Prostate gland (tissue), 2 donors: ENCODE measurements around the gene KLF1. TPM values are rescaled to one million over a fixed set of nuclear protein-coding genes. Genes with fewer than 3 reads are reported as not detected.
"Not testable (repeated sequence)": the region's sequence is repeated elsewhere in the genome, so short reads cannot be mapped to it uniquely, and the experiment has no call there.

ENCODE experiments used
- DNase-seq: peaks from one replicate; pipeline ENCODE4 v3.0.0-alpha.2; 2019; ENCODE audit warnings: low spot score
- H3K27ac ChIP-seq, 2 donors: fragments of 200-600 bp; sonication (generic); 2 replicates each; pipeline ENCODE4 v1.5.1; 2017 to 2019
- H3K27me3 ChIP-seq: fragments of 200-600 bp; sonication (generic); replicated peaks from 2 replicates; pipeline ENCODE4 v1.5.1; 2019; ENCODE audit not compliant: insufficient read depth
- H3K36me3 ChIP-seq, 2 donors: fragments of 200-600 bp; sonication (generic); 1 replicate in 1 of 2; 2 replicates in 1 of 2; pipeline versions ENCODE4 v1.5.1 to v1.8.1; 2017 to 2019
- H3K4me1 ChIP-seq: fragments of 200-600 bp; sonication (generic); replicated peaks from 2 replicates; pipeline ENCODE4 v1.5.1; 2019
- H3K4me3 ChIP-seq, 2 donors: fragments of 200-600 bp; sonication (generic); 2 replicates each; pipeline ENCODE4 v1.5.1; 2017 to 2019
- H3K9me3 ChIP-seq: fragments of 200-600 bp; sonication (generic); 2 replicates; pipeline ENCODE4 v1.5.1; 2017
- CTCF ChIP-seq, 4 experiments: fragments of 200-600 bp in 2 of 4; fragments of 450-650 bp in 2 of 4; sonication (generic) in 2 of 4; IDR thresholded peaks; 1 replicate in 3 of 4; 2 replicates in 1 of 4; pipeline ENCODE4 v1.5.1; 2016 to 2019; ENCODE audit warnings: antibody characterized with exemption in 4 of 4, mild to moderate bottlenecking in 2 of 4, moderate library complexity in 2 of 4
- POLR2A ChIP-seq: fragments of 450-650 bp; IDR thresholded peaks from one replicate; pipeline ENCODE4 v1.6.1; 2016; ENCODE audit warnings: antibody characterized with exemption, mild to moderate bottlenecking
- POLR2AphosphoS5 ChIP-seq: sonication (generic); formaldehyde crosslinking; IDR thresholded peaks from one replicate; pipeline ENCODE4 v1.6.1; 2017; ENCODE audit warnings: antibody characterized with exemption
- WGBS: methylation state at CpG from one replicate; pipeline ENCODE4 v1.1.5; 2018; 5-methylcytosine and 5-hydroxymethylcytosine counted together
- intact Hi-C: fragments of 100-400 bp; cut with DNase I; formaldehyde crosslinking; loops from one replicate; pipeline ENCODE4 v1.14.2; 2022
- total RNA-seq, 2 donors: library from RNA; depleted of rRNA; stranded (reverse); fragments of >200 nt; gene quantifications; one replicate each; pipeline ENCODE4 v1.1.0, GENCODE V29; 2016

Gene KLF1
- total RNA-seq, 2 donors from 2014 or later, result not detected

DNA sequence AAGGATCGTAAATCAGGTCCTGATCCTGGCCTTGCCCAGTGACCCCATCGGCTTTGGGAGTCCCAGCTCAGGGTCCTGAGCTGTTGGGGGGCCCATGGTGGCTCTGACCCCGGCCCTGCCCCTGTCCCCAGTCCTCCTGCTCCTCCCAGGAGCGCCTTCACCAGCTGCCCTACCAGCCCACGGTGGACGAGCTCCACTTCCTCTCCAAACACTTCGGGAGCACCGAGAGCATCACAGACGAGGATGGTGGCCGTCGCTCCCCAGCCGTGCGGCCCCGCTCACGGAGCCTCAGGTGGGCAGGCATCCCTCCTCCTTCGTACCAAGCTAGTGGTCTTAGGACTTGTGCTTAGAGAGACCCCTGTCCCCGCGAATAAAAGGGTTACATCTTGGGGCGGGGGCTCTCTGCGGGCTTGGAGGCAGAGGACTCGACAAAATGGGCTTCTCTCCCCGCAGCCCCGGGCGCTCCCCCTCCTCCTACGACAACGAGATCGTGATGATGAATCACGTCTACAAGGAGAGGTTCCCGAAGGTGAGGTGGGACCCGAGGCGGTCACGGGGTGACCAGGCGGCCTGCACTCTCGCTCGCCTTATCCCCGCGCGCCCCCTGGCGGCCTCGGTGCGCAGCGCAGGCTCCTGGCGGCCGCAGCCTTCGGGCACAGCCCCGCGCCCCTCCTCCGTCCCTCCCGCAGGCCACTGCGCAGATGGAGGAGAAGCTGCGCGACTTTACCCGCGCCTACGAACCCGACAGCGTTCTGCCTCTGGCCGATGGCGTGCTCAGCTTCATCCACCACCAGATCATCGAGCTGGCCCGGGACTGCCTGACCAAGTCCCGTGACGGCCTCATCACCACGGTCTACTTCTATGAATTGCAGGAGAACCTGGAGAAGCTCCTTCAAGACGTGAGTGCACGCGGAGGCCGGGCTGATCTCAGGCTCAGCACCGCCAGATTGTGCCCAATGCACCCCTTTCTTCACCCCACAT, 39.6 kb downstream of the KLF1 start:
- H3K4me3 ChIP-seq, result no peak overlapping the region
- H3K27me3 ChIP-seq, result peaks cover 3% of the 10 kb centered on the region
- DNase-seq, result peak; percentile 75
- H3K9me3 ChIP-seq, result no peaks in the 10 kb centered on the region
- no peaks in the 10 kb centered on the region for H3K36me3 ChIP-seq
- no peaks in the 10 kb centered on the region for H3K4me1 ChIP-seq
- WGBS, result 11% methylated on average over 68 of the region's 69 CpGs
- no peak overlapping the region for H3K27ac ChIP-seq
- peak; percentile 95 to 99 (median 97) for TF ChIP-seq CTCF (IDR thresholded peaks at IDR 0.05)
- TF ChIP-seq POLR2A, result no peak
- no peak for TF ChIP-seq POLR2AphosphoS5
- intact Hi-C loops, result loop anchor here (5.0 kb wide), 1 partner anchor 85 kb away; no protein-coding TSS in a partner anchor

DNA sequence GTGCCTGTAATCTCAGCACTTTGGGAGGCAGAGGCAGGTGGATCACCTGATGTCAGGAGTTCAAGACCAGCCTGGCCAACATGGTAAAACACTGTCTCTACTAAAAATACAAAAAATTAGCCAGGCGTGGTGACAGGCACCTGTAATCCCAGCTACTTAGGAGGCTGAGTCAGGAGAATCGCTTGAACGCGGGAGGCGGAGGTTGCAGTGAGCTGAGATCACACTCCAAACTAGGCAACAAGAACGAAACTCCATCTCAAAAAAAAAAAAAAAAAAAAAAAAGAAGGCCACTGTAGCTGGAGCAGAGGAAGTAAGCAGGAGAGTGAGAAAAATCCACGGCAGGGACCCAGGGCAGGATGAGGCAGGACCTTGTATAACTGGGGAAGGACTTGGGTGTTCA, 40.4 kb downstream of the KLF1 start:
- H3K27ac ChIP-seq, H3K4me1 ChIP-seq, DNase-seq, H3K36me3 ChIP-seq, H3K27me3 ChIP-seq, H3K9me3 ChIP-seq, H3K4me3 ChIP-seq: not testable (repeated sequence)
- intact Hi-C loops, result loop anchor here (5.0 kb wide), 1 partner anchor 84 kb away; no protein-coding TSS in a partner anchor
- WGBS, result 86% methylated on average over 7 of the region's 7 CpGs

GRCh38 chr19:12843999-12844732, 42.8 kb downstream of the KLF1 start:
- WGBS, result 74% methylated on average over 3 of the region's 3 CpGs
- H3K9me3 ChIP-seq, result no peaks in the 10 kb centered on the region
- H3K4me1 ChIP-seq, result no peaks in the 10 kb centered on the region
- no peak overlapping the region for H3K27ac ChIP-seq
- intact Hi-C loops, result no loop called here
- no peak overlapping the region for H3K4me3 ChIP-seq
- TF ChIP-seq POLR2A (no peak), POLR2AphosphoS5 (no peak), CTCF (IDR thresholded peaks at IDR 0.05) (no peak)
- H3K36me3 ChIP-seq, result no peaks in the 10 kb centered on the region
- peaks cover 12% of the 10 kb centered on the region for H3K27me3 ChIP-seq
- no peak for DNase-seq

- no peak for TF ChIP-seq POLR2AphosphoS5
- TF ChIP-seq CTCF (IDR thresholded peaks at IDR 0.05), result no peak
- peaks cover 16% of the 10 kb centered on the region for H3K27me3 ChIP-seq
- H3K9me3 ChIP-seq, result no peaks in the 10 kb centered on the region
- 87% methylated on average over 11 of the region's 11 CpGs for WGBS
- intact Hi-C loops, result no loop called here
- H3K4me1 ChIP-seq, result no peaks in the 10 kb centered on the region
- no peak overlapping the region for H3K4me3 ChIP-seq
- H3K36me3 ChIP-seq, result no peaks in the 10 kb centered on the region
- H3K27ac ChIP-seq, result no peak overlapping the region
- no peak for DNase-seq
These were observed 43.7 kb downstream of the KLF1 start for GRCh38 chr19:12843328-12843727.

DNA sequence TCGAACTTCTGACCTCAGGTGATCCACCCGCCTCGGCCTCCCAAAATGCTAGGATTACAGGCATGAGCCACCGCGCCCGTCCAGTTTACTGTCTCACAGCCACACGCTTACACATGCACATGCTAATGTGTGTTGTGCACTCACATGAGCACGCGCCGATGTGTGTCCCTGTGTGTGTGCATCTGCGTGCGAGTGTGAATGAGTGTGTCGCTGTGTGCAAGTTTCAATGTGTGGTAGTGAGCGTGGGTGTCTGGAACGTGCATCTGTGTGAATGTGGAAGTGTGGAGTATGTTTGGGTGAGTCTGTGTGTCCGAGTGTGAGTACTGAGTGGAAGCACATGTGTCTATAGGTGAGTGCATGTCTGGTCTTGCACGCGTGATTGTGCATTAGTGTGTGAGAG, 44.5 kb downstream of the KLF1 start:
- Histone ChIP-seq H3K9me3 (no peaks in the 10 kb centered on the region), H3K27ac (no peak overlapping the region), H3K27me3 (peaks cover 22% of the 10 kb centered on the region), H3K36me3 (no peaks in the 10 kb centered on the region), H3K4me1 (no peaks in the 10 kb centered on the region), H3K4me3 (no peak overlapping the region)
- WGBS, result 93% methylated on average over 18 of the region's 18 CpGs
- intact Hi-C loops, result no loop called here
- no peak for DNase-seq
- no peak for TF ChIP-seq POLR2A
